Upper lobe of left lung (tissue), 6 donors: Measurements from ENCODE around the gene TMEFF1. TPM values are rescaled to one million over a fixed set of nuclear protein-coding genes. Genes with fewer than 3 reads are reported as not detected.
A peak's percentile ranks its signal among the peaks of the same experiment; 100 is the strongest.

Source experiments
- ATAC-seq, 2 donors: fragments of 200-7000 bp; cut with Tn5 transposase; one replicate each; pipeline ENCODE4 v1.9.1; 2022; ENCODE audit warnings: mild to moderate bottlenecking in 2 of 2, moderate library complexity in 2 of 2; ENCODE audit not compliant: low FRiP score in 2 of 2
- DNase-seq, 2 donors: peaks; one replicate each; pipeline ENCODE4 v3.0.0-alpha.2; 2019 to 2020
- H3K27ac ChIP-seq, 4 donors: fragments of 200-600 bp; sonication (generic); one replicate each; pipeline ENCODE4 v1.5.1; 2016 to 2019
- H3K27me3 ChIP-seq, 4 donors: fragments of 200-600 bp; sonication (generic); one replicate each; pipeline ENCODE4 v1.5.1; 2017 to 2019
- H3K36me3 ChIP-seq, 4 donors: fragments of 200-600 bp; sonication (generic); one replicate each; pipeline ENCODE4 v1.5.1; 2016 to 2019
- H3K4me1 ChIP-seq, 4 donors: fragments of 200-600 bp; sonication (generic); one replicate each; pipeline ENCODE4 v1.5.1; 2018 to 2019
- H3K4me3 ChIP-seq, 4 donors: fragments of 200-600 bp; sonication (generic); one replicate each; pipeline ENCODE4 v1.5.1; 2017 to 2019; ENCODE audit warnings: mild to moderate bottlenecking in 2 of 4, moderate library complexity in 1 of 4
- H3K9me3 ChIP-seq, 4 donors: fragments of 200-600 bp; sonication (generic); one replicate each; pipeline ENCODE4 v1.5.1; 2018 to 2019
- CTCF ChIP-seq, 6 experiments: fragments of 450-650 bp in 4 of 6; fragments of 200-600 bp in 2 of 6; sonication (generic) in 2 of 6; IDR thresholded peaks; one replicate each; pipeline ENCODE4 v1.5.1; 2016 to 2019; ENCODE audit warnings: antibody characterized with exemption in 6 of 6
- EP300 ChIP-seq, 4 donors: sonication (generic); formaldehyde crosslinking; IDR thresholded peaks; one replicate each; pipeline ENCODE4 v1.5.1; 2017; ENCODE audit warnings: antibody characterized with exemption in 4 of 4, control low read depth in 2 of 4
- POLR2A ChIP-seq, 4 donors: fragments of 450-650 bp; IDR thresholded peaks; one replicate each; pipeline ENCODE4 v1.5.1; 2016 to 2017; ENCODE audit warnings: antibody characterized with exemption in 4 of 4, mild to moderate bottlenecking in 2 of 4
- POLR2AphosphoS5 ChIP-seq, 2 donors: sonication (generic); formaldehyde crosslinking; IDR thresholded peaks; one replicate each; pipeline ENCODE4 v1.5.1; 2017; ENCODE audit warnings: antibody characterized with exemption in 2 of 2
- WGBS, 2 donors: methylation state at CpG; one replicate each; pipeline ENCODE4 v1.1.5; 2017 to 2018; 5-methylcytosine and 5-hydroxymethylcytosine counted together
- total RNA-seq, 6 donors: library from RNA; depleted of rRNA in 4 of 6; stranded (reverse); fragments of >200 nt in 4 of 6; gene quantifications; one replicate each; pipeline versions ENCODE4 v1.1.0 to v1.2.1, GENCODE V29; 2016 to 2021
- donor health status: DM: no; HTN: no; CAD: no; lungs with moderate emphysema.
- donor health status: DM: no; HTN: yes; CAD: no; lungs with severe emphysema.

The TMEFF1 gene
- total RNA-seq, 6 donors from 2014 or later: 0.11 to 0.30 (median 0.18) TPM; not detected in 2

GRCh38 chr9:100600521-100601079 is 127.7 kb downstream of the TMEFF1 start:
- H3K36me3 ChIP-seq: no peaks in the 10 kb centered on the region
- 83 to 89% methylated on average over 7 of the region's 7 CpGs for WGBS, 2 donors

GRCh38 chr9:100601216-100601615 is 128.3 kb downstream of the TMEFF1 start:
- Histone ChIP-seq H3K27me3 (no peaks in the 10 kb centered on the region), H3K4me1 (peaks cover 4 to 16% (median 13%) of the 10 kb centered on the region in 4 donors), H3K4me3 (no peak overlapping the region), H3K27ac (no peak overlapping the region), H3K9me3 (no peaks in the 10 kb centered on the region), H3K36me3 (no peaks in the 10 kb centered on the region)
- ATAC-seq (peak; percentile 50 to 56), DNase-seq (peak in 1 of 2 donors; percentile 38)
- TF ChIP-seq POLR2A (IDR thresholded peaks at IDR 0.05): no peak
- peak in 5 of 6 experiments; percentile 15 to 51 (median 36) for TF ChIP-seq CTCF (IDR thresholded peaks at IDR 0.05)
- TF ChIP-seq POLR2AphosphoS5 (IDR thresholded peaks at IDR 0.05): no peak

More at GRCh38 chr9:100600521-100601079, 127.7 kb downstream of the TMEFF1 start:
- Histone ChIP-seq H3K9me3 (no peaks in the 10 kb centered on the region), H3K4me1 (peaks cover 4 to 16% (median 13%) of the 10 kb centered on the region in 4 donors), H3K4me3 (no peak overlapping the region), H3K27me3 (no peaks in the 10 kb centered on the region), H3K27ac (no peak overlapping the region)
- no peak for DNase-seq
- ATAC-seq: no peak
- no peak for TF ChIP-seq POLR2A (IDR thresholded peaks at IDR 0.05)
- TF ChIP-seq EP300 (IDR thresholded peaks at IDR 0.05): no peak
- TF ChIP-seq CTCF (IDR thresholded peaks at IDR 0.05): no peak
- no peak for TF ChIP-seq POLR2AphosphoS5 (IDR thresholded peaks at IDR 0.05)

GRCh38 chr9:100602342-100602801 is 129.4 kb downstream of the TMEFF1 start:
- Histone ChIP-seq H3K36me3 (no peaks in the 10 kb centered on the region), H3K9me3 (no peaks in the 10 kb centered on the region), H3K27me3 (no peaks in the 10 kb centered on the region), H3K27ac (no peak overlapping the region), H3K4me3 (no peak overlapping the region), H3K4me1 (peaks cover 4 to 16% (median 13%) of the 10 kb centered on the region in 4 donors)
- ATAC-seq (peak; percentile 21 to 42), DNase-seq (peak in 1 of 2 donors; percentile 45)
- TF ChIP-seq EP300 (IDR thresholded peaks at IDR 0.05) (no peak), CTCF (IDR thresholded peaks at IDR 0.05) (peak in 5 of 6 experiments; percentile 26 to 71 (median 62)), POLR2AphosphoS5 (IDR thresholded peaks at IDR 0.05) (no peak), POLR2A (IDR thresholded peaks at IDR 0.05) (no peak)
- WGBS, 2 donors: 34 to 45% methylated on average over 2 of the region's 2 CpGs

- no peak for TF ChIP-seq CTCF (IDR thresholded peaks at IDR 0.05)
- TF ChIP-seq POLR2A (IDR thresholded peaks at IDR 0.05): no peak
- TF ChIP-seq EP300 (IDR thresholded peaks at IDR 0.05): no peak
- TF ChIP-seq POLR2AphosphoS5 (IDR thresholded peaks at IDR 0.05): no peak
- DNase-seq (no peak), ATAC-seq (no peak)
- no peaks in the 10 kb centered on the region for H3K4me1 ChIP-seq
- H3K4me3 ChIP-seq: no peak overlapping the region
- H3K27me3 ChIP-seq: no peaks in the 10 kb centered on the region
- no peaks in the 10 kb centered on the region for H3K9me3 ChIP-seq
- no peak overlapping the region for H3K27ac ChIP-seq
- H3K36me3 ChIP-seq: no peaks in the 10 kb centered on the region
- 63 to 83% methylated on average over 1 of the region's 1 CpG for WGBS, 2 donors
Observed at GRCh38 chr9:100605405-100605804, 132.5 kb downstream of the TMEFF1 start.

- H3K4me3 ChIP-seq: no peak overlapping the region
- no peak for ATAC-seq
- 66 to 74% methylated on average over 2 to 5 of the region's 5 CpGs for WGBS, 2 donors
Observed at GRCh38 chr9:100619194-100619593, 146.2 kb downstream of the TMEFF1 start.

More at GRCh38 chr9:100619194-100619593, 146.2 kb downstream of the TMEFF1 start:
- H3K27ac ChIP-seq: no peak overlapping the region
- TF ChIP-seq POLR2AphosphoS5 (IDR thresholded peaks at IDR 0.05) (no peak), EP300 (IDR thresholded peaks at IDR 0.05) (no peak), POLR2A (IDR thresholded peaks at IDR 0.05) (no peak), CTCF (IDR thresholded peaks at IDR 0.05) (no peak)
- peaks cover 0 to 7% (median 3%) of the 10 kb centered on the region in 4 donors for H3K9me3 ChIP-seq
- H3K4me1 ChIP-seq: no peaks in the 10 kb centered on the region
- DNase-seq: no peak
- no peaks in the 10 kb centered on the region for H3K36me3 ChIP-seq
- H3K27me3 ChIP-seq: no peaks in the 10 kb centered on the region
